IMR-90 (cell line): ENCODE measurements around the gene TRMT13. TPM values are rescaled to one million over a fixed set of nuclear protein-coding genes. Genes with fewer than 3 reads are reported as not detected.

Experiments
- ATAC-seq: fragments of 200-7000 bp; cut with Tn5 transposase; 2 replicates; pipeline ENCODE4 v1.9.1; 2020; ENCODE audit warnings: low read depth, mild to moderate bottlenecking, moderate library complexity
- BruUV-seq: library from RNA; stranded (reverse); fragments of 400-500 nt; replicated peaks from 2 replicates; lab custom pipeline; 2021; lab: Mats Ljungman, UMichigan
- CTCF ChIA-PET: fragments of 300-600 bp; formaldehyde crosslinking; extraction: SDS; loops from one replicate; lab custom pipeline; 2021; ENCODE audit warnings: antibody characterized with exemption; lab: Yijun Ruan, JAX
- POLR2A ChIA-PET: fragments of 300-600 bp; sonication (Branson Sonifier 250); formaldehyde crosslinking; loops from one replicate; lab custom pipeline; 2022; ENCODE audit warnings: antibody characterized with exemption; ENCODE audit not compliant: unreplicated experiment; lab: Charles Lee
- DNase-seq: peaks from one replicate; pipeline ENCODE4 v3.0.0; 2013
- H2AFZ ChIP-seq: replicated peaks from 2 replicates; pipeline ENCODE3; 2013; ENCODE audit warnings: low read length, mild to moderate bottlenecking; ENCODE audit not compliant: poor library complexity
- H2AK5ac ChIP-seq: 2 replicates; pipeline ENCODE4 v1.6.1; 2013; ENCODE audit warnings: low read depth, low read length, inconsistent platforms
- H2AK9ac ChIP-seq: replicated peaks from 2 replicates; pipeline ENCODE3; 2013; ENCODE audit warnings: mild to moderate bottlenecking, low read depth, low read length, moderate library complexity; ENCODE audit not compliant: poor library complexity
- H2BK120ac ChIP-seq: 2 replicates; pipeline ENCODE4 v1.6.1; 2013; ENCODE audit warnings: low read depth, low read length, inconsistent platforms
- H2BK15ac ChIP-seq: 3 replicates; pipeline ENCODE4 v1.6.1; 2013; ENCODE audit warnings: low read depth, low read length, inconsistent platforms
- H2BK20ac ChIP-seq: 2 replicates; pipeline ENCODE4 v1.6.1; 2013; ENCODE audit warnings: low read depth, mild to moderate bottlenecking, inconsistent platforms, low read length, moderate library complexity
- H2BK5ac ChIP-seq: 2 replicates; pipeline ENCODE4 v1.6.1; 2013; ENCODE audit warnings: mild to moderate bottlenecking, low read depth, low read length, inconsistent platforms; ENCODE audit not compliant: poor library complexity, severe bottlenecking
- H3K14ac ChIP-seq: replicated peaks from 2 replicates; pipeline ENCODE4 v1.6.1; 2013; ENCODE audit warnings: low read depth, low read length, inconsistent platforms
- H3K18ac ChIP-seq: 2 replicates; pipeline ENCODE4 v1.6.1; 2013; ENCODE audit warnings: low read depth, low read length, control low read depth
- H3K23ac ChIP-seq: 2 replicates; pipeline ENCODE4 v1.6.1; 2013; ENCODE audit warnings: low read depth, low read length, inconsistent platforms
- H3K27ac ChIP-seq: 2 replicates; pipeline ENCODE4 v1.5.1; 2013; ENCODE audit warnings: mild to moderate bottlenecking, control low read depth, low read length; ENCODE audit not compliant: insufficient read depth
- H3K27me3 ChIP-seq: 2 replicates; pipeline ENCODE4 v1.6.1; 2013; ENCODE audit warnings: low read length; ENCODE audit not compliant: control insufficient read depth, insufficient read depth
- H3K36me3 ChIP-seq: 2 replicates; pipeline ENCODE4 v1.6.1; 2013; ENCODE audit warnings: low read length, mixed read lengths; ENCODE audit not compliant: control insufficient read depth, insufficient read depth
- H3K4ac ChIP-seq: 2 replicates; pipeline ENCODE4 v1.6.1; 2013; ENCODE audit warnings: low read depth, low read length, inconsistent platforms
- H3K4me1 ChIP-seq: 2 replicates; pipeline ENCODE4 v1.6.1; 2013; ENCODE audit warnings: low read length, mixed read lengths; ENCODE audit not compliant: control insufficient read depth, insufficient read depth
- H3K4me2 ChIP-seq: 2 replicates; pipeline ENCODE4 v1.6.1; 2013; ENCODE audit warnings: low read depth, mild to moderate bottlenecking, control low read depth, low read length, moderate library complexity
- H3K4me3 ChIP-seq: 2 replicates; pipeline ENCODE4 v1.5.1; 2013; ENCODE audit warnings: low read depth, mild to moderate bottlenecking, control low read depth, low read length, moderate library complexity; ENCODE audit not compliant: insufficient read depth
- H3K56ac ChIP-seq: 2 replicates; pipeline ENCODE4 v1.6.1; 2013; ENCODE audit warnings: low read length, inconsistent platforms; ENCODE audit not compliant: insufficient read depth; ENCODE audit errors: extremely low read depth
- H3K79me1 ChIP-seq, 2 experiments: 2 replicates each; pipeline ENCODE4 v1.6.1; 2013; ENCODE audit warnings: low read length in 2 of 2, inconsistent platforms in 1 of 2, low read depth in 1 of 2
- H3K9ac ChIP-seq: 2 replicates; pipeline ENCODE4 v1.6.1; 2013; ENCODE audit warnings: low read depth, low read length, control low read depth
- H3K9me1 ChIP-seq: 2 replicates; pipeline ENCODE4 v1.6.1; 2013; ENCODE audit warnings: low read length, inconsistent platforms; ENCODE audit not compliant: insufficient read depth
- H3K9me3 ChIP-seq: 2 replicates; pipeline ENCODE4 v1.6.1; 2013; ENCODE audit warnings: low read length; ENCODE audit not compliant: control insufficient read depth, insufficient read depth
- H4K20me1 ChIP-seq: 2 replicates; pipeline ENCODE4 v1.6.1; 2013; ENCODE audit warnings: low read length, inconsistent platforms; ENCODE audit not compliant: insufficient read depth
- H4K5ac ChIP-seq: 2 replicates; pipeline ENCODE4 v1.6.1; 2013; ENCODE audit warnings: mild to moderate bottlenecking, low read depth, low read length, control low read depth
- H4K8ac ChIP-seq, 2 experiments: 2 replicates each; pipeline ENCODE4 v1.6.1; 2013; ENCODE audit warnings: low read depth in 2 of 2, low read length in 2 of 2, control low read depth in 1 of 2, inconsistent platforms in 1 of 2
- H4K91ac ChIP-seq: 2 replicates; pipeline ENCODE4 v1.6.1; 2013; ENCODE audit warnings: low read depth, low read length, inconsistent platforms; ENCODE audit not compliant: insufficient read depth
- CEBPB ChIP-seq: IDR thresholded peaks from 2 replicates; pipeline ENCODE4 v1.6.1; 2012; ENCODE audit warnings: low read depth, low read length, improper control_type of control experiment
- ELK1 ChIP-seq: fragments of 150-350 bp; IDR thresholded peaks from 2 replicates; pipeline ENCODE4 v1.6.1; 2016; ENCODE audit warnings: low read depth, mild to moderate bottlenecking, low read length, moderate library complexity, borderline replicate concordance
- SMC3 ChIP-seq: fragments of 150-350 bp; IDR thresholded peaks from 2 replicates; pipeline ENCODE4 v1.6.1; 2016; ENCODE audit warnings: low read depth, mild to moderate bottlenecking, antibody characterized with exemption, low read length, moderate library complexity
- WGBS, 2 experiments: methylation state at CpG; one replicate each; pipeline versions ENCODE4 v1.1.5 to v1.1.7; 2013; ENCODE audit warnings: missing lambda C conversion rate in 2 of 2; ENCODE audit not compliant: insufficient read length in 1 of 2; ENCODE audit errors: extremely low coverage in 2 of 2; 5-methylcytosine and 5-hydroxymethylcytosine counted together
- dilution Hi-C: fragments of 300-500 bp; cut with HindIII; formaldehyde crosslinking; loops from one replicate; pipeline ENCODE4 v1.14.3; 2018; ENCODE audit warnings: low sequenced_read_pairs; ENCODE audit not compliant: unreplicated experiment
- in situ Hi-C: fragments of 300-500 bp; cut with MboI; formaldehyde crosslinking; loops from 3 replicates; pipeline ENCODE4 v1.14.3; 2019; ENCODE audit warnings: low sequenced_read_pairs, inconsistent platforms, mixed read lengths
- intact Hi-C: fragments of 100-400 bp; cut with micrococcal nuclease; formaldehyde crosslinking; loops from 2 replicates; pipeline ENCODE4 v1.10.0; 2022
- polyA plus RNA-seq, 3 experiments: library from polyadenylated mRNA; depleted of rRNA; stranded (reverse); fragments of >200 nt; gene quantifications; 2 replicates each; pipeline ENCODE4 v1.2.3, GENCODE V29; 2012; ENCODE audit warnings: low replicate concordance in 1 of 3
- total RNA-seq: library from RNA; depleted of rRNA; stranded (reverse); fragments of >200 nt; gene quantifications from 2 replicates; pipeline ENCODE4 v1.2.3, GENCODE V29; 2012

The TRMT13 gene
- total and polyA plus RNA-seq, 2 of the 4 experiments (the other 2 are of a cell fraction) = 5.2 to 7.7 TPM

GRCh38 chr1:100100202-100100601 is 32.8 kb upstream of the TRMT13 start:
- POLR2A ChIA-PET = no interaction called here
- Histone ChIP-seq H2BK15ac (no peak overlapping the region), H3K27ac (no peak overlapping the region), H3K4me3 (no peak overlapping the region), H3K4me2 (no peak overlapping the region; the same call in 1 of the 2 replicates), H2AK5ac (no peak overlapping the region), H2BK5ac (no peak overlapping the region), H3K9me1 (no peaks in the 10 kb centered on the region), H3K9me3 (no peaks in the 10 kb centered on the region), H3K18ac (no peak overlapping the region), H3K4me1 (peaks cover 1% of the 10 kb centered on the region; the same call in 1 of the 2 replicates), H3K36me3 (no peaks in the 10 kb centered on the region; the same call in 1 of the 2 replicates), H4K91ac (no peak overlapping the region), H3K27me3 (no peaks in the 10 kb centered on the region), H4K5ac (no peak overlapping the region), H3K56ac (no peak overlapping the region), H2BK20ac (no peak overlapping the region), H2BK120ac (no peak overlapping the region), H2AFZ (no peak overlapping the region), H3K79me1 (no peaks in the 10 kb centered on the region), H4K8ac (no peak overlapping the region), H3K9ac (no peak overlapping the region), H3K4ac (no peak overlapping the region), H3K23ac (no peak overlapping the region), H3K14ac (no peak overlapping the region), H4K20me1 (no peaks in the 10 kb centered on the region), H2AK9ac (no peak overlapping the region)
- no TSS peak for BruUV-seq
- in situ Hi-C loops = no loop called here
- intact Hi-C loops = no loop called here
- no CpG with 5 or more reads among the region's 1 CpG for WGBS, 2 experiments
- no peak for TF ChIP-seq ELK1
- no peak for TF ChIP-seq SMC3
- 0 out of 2 replicates have a peak, but pooled peaks have one; percentile 15 for TF ChIP-seq CEBPB
- dilution Hi-C loops = no loop called here
- ATAC-seq (peak; percentile 90), DNase-seq (peak; percentile 82)
- CTCF ChIA-PET = no interaction called here
